NCI-H82 (cell line): ENCODE data around the gene COG7.
"Not testable (repeated sequence)": the region's sequence is repeated elsewhere in the genome, so short reads cannot be mapped to it uniquely, and the experiment has no call there.

Experiments used
- DNase-seq: peaks from one replicate; lab custom pipeline; 2025; lab: John Stamatoyannopoulos, UW

The COG7 gene

DNA sequence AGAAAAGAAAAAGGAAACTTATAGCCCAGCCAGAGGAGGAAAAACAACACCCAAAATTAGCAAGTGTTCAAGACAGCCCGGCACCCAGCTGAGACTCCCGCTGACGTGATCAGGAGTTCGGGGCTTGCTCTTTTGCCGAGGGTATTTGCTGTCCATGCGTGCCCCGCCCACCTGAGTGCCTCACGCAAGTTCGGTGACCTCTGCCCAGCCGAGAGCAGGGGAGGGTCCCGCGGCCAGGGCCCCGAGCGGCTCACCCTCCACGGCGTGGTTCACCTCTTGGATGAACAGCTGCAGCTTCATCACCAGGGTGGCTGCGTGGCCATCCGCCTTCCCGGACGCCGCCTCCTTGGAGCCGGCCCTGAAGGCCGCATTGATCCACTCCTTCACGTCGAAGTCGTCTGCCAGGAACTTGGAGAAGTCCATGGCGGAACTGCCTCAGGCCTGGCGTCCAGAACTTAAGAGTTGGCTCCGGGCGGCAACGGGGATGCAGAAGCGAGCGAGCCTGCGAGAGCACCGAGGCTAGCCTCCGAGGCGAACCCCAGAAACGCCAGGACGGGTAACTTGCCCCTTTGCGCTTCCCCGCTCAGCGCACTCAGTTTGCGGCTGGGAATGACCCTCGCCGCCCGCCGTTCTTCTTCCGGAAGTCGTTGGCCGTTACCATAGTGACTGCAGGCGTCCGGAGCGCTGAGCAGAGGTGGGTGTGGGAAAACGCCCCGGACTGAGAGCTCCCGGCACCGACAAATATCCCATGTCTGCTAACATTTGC, at the start of gene COG7:
Gene COG7 (minus strand): TSS at position 618 of the 766 bp plus-strand sequence. CDS start 195 bp downstream, at position 423.
- peak; percentile 85 for DNase-seq

DNA sequence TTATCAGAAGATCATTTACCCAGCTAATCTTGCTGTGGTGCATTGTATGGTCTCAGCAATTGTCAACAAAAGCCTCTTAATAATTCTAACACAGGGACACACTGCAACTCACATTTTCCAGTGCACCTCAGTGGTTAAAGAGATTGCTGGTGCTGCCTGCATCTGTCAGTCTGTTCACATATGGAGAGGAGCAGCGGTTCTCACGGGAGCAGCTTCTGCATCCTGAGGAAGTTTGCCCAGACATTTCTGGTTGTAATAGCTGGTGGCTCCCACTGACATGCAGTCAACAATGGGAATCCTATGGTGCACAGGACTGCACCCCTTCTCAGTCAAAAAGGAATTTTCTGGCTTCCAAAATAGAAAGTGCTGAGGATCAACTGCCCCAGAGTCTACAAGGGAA, 49.5 kb upstream of the COG7 start:
- no peak for DNase-seq

DNA sequence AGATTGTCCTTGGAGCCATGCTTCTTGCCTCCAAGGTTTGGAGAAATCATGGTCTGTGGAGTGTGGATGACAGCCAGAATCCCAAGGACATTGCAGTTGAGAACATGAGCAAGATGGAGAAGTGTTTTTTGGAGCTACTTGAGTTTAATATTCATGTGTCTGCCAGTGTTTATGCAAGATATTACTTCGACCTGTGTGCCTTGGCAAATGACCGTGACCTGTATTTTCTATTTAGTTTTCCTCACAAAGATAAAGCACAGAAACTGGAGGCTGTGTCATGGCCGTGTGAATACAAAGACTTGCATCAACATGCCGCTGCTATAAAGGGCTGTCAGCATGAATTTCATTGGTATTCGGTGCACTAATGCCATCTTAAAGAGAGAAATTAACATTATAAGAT, 48.3 kb upstream of the COG7 start:
- DNase-seq, result no peak

DNA sequence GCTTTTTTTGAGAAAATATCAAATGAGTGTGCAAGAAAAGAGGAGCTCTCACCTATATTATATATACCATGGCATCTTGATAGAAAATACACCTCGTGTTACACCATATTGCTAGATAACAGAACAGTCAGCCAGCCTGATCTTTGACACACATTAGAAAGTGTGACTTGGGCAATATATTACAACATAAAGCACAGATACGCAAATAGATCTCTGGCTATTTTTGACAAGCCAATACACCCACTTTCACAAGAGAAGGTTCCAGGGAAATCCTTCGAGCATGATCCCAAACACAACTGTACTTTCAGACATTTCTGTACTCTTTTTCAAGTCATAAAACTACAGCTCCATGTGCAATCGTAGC, 47.9 kb upstream of the COG7 start:
- DNase-seq, result no peak

DNA sequence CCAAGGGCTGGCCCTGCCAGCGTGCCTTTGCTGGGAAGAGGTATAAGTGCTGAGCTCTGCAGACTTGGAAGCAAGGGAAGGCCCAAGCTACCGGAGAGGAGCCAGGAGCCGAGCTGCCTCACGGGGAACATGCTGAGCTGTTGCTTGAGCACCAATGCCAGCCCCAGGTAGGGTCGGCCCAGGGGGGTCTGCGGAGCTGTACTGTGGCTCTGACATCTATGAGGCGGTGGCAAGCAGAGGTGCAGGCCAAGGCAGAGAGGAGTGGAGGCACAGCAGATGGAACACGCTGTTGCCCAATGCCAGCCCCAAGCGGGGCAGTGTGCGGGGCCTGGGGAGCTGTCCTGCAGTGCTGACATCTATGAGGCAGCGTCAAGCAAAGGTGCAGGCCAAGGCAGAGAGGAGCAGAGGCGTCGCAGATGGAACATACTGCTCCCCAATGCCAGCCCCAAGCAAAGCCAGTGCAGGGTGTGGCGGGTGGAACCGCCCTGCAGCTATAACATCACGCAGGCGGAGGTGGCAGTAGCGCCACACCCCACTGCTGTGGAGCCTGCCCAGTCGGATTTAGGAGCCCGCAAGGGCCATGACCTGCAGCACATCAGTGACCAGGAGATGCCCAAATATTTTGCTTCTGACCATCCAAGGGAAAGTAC, 47.3 kb upstream of the COG7 start:
- DNase-seq, result no peak

DNA sequence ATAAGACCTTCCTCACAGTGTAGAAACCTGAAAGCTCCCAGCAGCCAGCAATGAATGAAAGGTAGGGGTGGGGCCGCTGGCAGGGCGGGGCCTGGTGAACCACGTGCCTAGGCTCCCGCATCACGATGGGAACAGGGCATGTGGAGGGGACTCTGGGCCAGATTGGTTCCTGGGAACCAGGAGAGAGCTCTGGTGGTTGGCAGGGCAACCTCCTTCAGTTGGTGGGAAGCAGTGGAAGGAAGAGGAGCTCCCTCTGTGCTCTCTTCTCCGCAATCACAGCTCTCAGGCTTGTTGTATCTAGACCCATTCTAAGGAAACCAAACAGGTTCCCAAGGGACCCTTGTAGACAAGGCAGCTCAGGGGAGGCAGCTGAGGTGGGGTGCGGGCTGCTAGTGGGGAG, 46.8 kb upstream of the COG7 start:
- DNase-seq, result no peak

DNA sequence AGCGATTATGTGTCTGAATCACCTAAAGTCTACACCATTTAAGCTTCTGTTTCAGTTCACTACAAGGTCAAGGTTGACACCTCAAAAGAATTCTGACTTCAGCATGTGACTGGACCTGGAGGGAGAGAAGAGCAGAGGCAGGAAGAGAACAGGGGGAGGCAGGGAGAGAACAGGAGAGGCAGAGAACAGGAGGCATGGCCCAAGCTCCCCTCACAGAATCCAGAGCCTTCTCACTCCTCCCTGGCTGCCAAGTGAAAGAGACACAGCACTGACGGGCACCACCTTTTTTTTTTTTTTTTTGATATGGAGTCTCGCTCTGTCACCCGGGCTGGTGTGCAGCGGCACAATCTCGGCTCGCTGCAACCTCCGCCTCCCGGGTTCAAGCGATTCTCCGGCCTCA, 45.9 kb upstream of the COG7 start:
- DNase-seq, result no peak

DNA sequence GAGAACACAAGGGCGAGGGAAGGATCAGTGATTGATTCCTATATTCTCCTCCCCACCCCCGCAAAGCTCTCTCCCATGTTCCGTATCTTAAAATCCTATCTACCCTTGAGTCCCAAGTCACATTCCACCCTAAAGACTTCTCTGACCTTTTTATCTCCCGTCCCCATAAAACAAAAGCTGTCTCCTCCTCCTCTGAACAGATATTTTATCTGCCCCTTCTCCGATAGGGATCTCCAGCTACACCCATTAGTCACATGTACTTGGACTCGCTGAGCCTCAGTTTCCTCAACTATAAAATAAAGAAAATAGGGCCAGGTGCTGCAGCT, 44.5 kb upstream of the COG7 start:
- no peak for DNase-seq

DNA sequence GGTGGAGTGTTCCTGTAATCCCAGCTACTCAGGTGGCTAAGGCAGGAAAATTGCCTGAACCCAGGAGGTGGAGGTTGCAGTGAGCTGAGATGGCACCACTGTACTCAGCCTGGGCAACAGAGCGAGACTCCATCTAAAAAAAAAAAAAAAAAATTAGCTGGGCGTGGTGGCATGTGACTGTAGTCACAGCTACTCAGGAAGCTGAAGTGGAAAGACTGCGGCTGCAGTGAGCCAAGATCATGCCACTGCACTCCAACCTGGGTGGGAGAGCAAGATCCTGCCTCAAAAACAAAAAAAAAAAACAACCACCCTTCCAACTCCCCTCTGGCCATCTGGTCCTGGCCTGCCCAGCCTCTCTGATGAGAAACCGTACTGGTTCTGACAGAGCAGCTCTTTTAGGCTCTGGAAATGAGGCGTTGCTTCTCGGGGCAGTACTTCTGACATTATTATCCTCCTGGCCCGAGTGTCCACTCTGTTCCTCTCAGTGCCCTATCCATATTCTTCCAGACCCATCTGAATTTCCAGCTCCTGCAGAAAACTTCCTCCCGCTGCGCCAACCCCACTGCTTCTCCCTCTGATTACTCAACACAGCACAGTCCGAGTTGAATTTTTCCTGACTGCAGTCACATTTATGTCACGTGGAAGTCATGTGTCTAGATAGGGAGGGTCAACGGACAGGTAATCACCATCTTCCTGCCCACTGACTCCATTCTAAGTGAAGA, 44.0 kb upstream of the COG7 start:
- no peak for DNase-seq

DNA sequence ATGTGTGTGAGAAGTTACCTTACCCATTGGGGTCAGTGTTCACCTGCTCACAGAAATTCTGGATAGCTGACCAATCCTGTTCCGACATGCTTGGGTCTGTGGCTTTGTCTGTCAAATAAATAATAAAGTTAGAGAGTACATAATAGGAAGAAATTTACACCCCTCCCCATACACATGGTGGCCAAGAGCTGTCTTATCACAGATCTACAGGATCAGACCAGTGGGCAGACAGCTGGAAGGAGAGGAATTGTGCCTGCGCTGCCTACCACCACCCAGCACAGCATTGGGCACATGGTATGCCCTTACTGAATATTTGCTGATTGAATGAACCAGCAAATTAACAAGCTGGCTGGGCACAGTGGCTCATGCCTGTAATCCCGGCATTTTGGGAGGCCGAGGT, 42.7 kb upstream of the COG7 start:
- no peak for DNase-seq

DNA sequence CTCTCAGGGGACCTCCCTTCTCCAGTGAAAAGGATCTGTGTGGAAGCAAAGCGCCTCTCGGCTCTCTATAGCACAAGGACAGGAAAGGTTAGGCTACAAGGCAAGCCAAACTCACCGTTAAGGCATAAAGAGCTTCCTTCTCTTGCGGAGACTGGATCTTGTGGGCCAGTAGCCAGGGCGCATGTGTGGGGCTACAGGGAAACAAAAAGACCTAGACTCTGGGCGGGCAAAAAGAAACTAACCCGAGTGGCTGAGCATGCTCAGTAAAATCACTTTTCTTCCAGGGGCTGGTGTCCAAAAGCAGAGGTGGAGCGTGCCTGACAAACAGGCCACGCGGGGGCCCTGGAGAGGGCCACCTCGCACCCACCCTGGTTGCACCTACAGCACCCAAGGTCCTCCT, 41.2 kb upstream of the COG7 start:
- no peak for DNase-seq

DNA sequence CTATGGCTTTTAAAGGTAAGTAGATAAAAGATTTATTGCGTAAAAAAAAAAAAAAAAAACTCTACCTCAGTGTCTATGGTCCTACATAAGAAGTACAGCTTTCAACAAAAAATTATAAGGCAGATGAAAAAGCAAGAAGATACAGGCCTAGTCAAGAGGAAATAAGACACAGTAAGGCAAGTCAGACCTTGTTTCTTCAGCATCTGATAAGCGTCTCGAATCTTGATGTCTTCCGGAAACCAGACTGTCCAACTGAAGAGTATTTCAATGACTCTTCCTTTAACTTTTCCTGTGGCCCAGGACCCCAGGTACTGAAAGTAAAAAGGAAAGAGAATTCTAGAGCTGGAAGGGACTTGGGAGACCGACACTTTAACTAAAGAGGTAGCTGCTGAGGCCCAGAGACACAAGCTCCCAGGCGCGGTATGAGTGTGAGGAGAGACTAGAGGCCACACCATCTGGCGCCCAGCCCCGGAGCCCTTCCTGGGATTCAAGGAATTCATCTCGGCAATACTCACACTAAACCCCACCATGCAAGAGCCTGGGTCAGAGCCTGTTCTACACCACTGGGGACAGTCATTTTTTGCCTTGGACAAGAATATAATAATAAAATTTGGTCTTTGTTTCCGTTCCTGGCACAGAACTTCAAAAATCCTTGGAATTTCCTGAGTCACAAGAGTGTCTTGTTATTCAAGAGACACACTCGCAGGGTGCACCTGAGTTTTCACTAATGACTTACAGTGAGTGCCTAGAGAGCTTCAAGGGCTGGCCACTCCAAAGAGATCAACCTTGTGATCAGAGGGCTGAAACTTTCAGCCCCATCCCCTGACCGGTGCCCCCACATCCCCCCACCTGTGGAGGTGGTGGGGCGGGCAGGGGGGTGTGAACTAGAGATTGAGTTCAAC, 38.8 kb upstream of the COG7 start:
- DNase-seq, result no peak

DNA sequence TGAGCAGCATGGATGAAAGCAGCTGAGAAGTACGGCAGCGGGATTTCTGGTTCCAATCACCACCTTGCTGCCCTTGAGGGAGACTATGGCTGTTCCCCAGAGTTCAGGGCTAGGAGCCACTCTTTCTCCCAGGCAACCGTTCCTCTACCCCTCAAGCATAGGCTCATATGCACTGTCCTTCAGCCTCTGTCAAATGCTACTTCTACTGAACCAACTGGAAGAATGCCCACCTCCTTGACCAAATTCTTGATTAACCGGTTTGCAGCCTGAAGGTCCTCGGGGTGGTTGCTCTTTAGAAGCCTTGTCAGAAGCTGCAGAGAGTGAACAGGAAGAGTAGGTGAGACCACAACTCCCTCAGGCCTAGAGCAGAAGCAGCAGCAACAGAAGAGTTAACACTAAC, 33.5 kb upstream of the COG7 start:
- no peak for DNase-seq

DNA sequence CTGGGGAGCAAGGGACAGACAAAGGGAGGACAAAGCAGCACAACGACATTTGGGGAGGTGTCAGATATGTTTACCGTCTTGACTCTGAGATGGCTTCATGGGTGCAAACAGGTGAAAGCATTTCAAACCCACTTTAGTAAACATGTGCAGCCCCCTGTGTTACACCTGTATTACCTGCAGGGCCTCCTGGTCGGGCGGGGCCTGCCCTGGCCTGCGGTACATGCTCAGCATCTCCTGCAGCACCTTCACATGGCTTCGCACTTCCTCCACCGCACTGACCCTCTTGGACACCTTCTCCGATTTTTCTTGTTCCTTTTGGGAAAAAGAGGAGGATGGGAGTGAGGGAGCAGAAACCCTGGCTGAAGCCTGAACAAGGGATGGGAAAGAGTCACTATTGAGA, 32.9 kb upstream of the COG7 start:
- no peak for DNase-seq

DNA sequence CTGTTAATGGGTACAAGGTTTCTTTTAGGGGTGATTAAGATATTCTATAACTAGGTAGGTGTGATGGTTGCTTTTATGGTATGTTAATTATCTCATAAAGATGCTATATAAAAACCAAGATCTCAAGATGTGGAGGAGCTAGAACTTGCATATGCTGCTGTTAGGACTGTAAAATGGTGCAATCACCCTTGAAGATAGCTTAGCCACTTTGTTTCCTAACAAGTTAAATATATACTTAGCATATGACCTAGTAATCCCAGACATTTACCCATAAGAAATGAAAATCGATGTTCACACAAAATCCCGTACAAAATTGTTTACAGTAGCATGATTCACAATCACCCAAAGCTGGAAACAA, 32.2 kb upstream of the COG7 start:
- DNase-seq, result no peak

DNA sequence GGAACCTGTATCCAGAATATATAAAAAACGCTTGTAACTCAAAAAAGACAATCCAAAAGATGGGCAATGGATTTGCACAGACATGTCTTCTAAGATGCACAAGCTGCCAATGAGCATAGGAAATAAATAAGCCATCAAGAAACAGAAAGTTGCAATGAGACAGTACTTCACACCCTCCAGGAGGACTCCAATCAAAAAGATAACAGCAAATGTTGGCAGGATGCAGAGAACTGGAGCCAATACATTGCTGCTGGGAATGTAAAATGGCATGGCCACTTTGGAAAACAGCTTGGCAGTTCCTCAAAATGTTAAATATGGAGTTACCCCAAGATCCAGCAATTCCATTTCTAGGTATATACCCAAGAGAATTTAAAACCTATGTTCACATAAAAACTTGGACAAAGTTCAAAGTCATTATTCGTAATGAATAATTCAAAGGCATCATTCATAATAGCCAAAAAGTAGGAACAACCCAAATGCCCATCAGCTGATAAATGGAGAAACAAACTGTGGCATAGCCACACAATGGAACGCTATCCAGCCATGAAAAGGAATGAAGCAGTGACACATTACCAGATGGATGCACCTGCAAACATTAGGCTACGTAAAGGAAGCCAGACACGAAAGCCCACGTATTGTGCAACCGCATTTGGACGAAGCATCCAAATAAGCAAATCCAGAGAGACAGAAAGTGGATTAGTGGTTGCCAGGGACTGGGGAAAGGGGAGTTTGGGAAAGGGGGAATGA, 31.7 kb upstream of the COG7 start:
- no peak for DNase-seq

DNA sequence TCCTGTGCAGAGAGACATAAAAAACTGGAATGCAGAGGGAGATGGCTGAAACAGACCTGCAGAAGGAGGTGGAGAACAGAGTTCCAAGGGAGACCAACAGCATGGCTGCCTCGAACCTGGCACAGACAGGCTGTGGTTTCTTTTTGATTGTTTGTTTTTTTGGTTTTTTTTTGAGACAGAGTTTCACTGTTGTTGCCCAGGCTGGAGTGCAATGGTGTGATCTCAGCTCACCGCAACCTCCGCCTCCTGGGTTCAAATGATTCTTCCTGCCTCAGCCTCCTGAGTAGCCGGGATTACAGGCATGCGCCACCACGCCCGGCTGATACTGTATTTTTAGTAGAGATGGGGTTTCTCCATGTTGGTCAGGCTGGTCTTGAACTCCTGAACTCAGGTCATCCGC, 30.5 kb upstream of the COG7 start:
- DNase-seq, result not testable (repeated sequence)

DNA sequence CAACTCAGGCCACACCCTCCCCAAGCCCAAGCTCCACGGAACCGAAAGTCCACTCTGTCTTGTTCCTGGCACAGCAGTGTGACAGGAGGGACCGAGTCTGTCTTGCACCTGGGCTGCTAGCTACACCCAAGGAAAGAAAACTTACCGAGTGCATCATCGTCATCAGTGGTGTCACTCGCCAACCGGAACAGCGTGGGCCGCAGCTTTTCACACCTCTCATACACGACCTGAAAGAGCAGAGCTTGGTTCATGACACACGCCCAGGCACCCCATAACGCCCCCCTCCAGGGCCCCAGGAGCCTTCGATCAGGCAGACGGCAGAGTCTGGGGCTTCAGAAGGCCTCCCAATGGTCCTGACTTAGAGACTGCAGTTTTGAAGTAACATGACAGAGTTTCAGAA, 29.8 kb upstream of the COG7 start:
- no peak for DNase-seq

DNA sequence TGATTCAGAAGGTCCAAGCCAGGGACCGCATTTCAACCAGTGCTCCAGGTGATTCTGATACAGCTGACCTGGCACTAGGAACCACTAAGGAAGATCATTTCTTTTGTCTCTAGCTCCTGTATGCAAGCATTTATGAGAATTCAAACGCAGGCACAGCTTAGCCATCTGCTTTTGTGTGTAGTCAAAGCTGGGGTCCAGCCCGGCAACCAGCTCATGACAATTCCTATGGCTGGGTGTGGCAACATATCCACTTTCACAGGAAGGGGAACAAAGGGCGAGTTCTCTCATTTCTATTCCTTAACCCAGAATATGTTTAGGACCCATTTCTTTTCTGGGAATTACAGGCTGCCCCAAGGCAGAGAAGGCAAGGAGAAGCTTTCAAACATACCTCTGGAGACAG, 27.3 kb upstream of the COG7 start:
- no peak for DNase-seq

DNA sequence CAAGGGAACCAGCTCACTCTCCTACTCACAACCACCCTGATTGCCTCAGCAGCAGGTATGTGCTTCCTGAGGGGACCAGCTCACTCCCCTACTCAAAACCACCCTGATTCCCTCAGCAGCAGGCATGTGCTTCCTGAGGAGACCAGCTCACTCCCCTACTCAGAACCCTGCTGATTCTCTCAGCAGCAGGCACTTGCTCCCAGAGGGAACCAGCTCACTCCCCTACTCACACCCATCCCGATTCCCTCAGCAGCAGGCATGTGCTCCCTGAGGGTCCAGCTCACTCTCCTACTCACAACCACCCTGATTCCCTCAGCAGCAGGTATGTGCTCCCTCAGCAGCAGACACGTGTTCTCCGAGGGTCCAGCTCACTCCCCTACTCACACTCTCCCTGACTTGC, 26.1 kb upstream of the COG7 start:
- DNase-seq, result no peak

DNA sequence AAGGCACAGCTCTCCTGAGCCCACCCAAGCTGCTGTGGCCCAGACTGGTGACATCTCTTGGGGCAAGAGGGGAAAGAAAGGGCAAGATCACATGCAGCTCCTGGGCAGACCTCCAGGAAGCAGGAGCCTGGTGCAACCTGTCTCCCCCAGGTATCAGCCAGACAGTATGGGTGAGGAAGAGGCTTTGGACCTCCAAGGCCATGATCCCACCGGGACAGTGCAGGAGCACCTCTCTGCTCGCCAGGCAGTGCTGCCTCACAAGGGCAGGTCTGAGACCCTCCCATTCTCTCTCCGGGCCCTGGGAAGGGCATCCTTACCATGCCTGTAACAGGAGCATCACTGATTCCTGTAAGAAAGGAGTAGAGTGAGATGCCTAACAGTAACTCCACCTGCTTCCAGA, 25.6 kb upstream of the COG7 start:
- DNase-seq, result no peak

DNA sequence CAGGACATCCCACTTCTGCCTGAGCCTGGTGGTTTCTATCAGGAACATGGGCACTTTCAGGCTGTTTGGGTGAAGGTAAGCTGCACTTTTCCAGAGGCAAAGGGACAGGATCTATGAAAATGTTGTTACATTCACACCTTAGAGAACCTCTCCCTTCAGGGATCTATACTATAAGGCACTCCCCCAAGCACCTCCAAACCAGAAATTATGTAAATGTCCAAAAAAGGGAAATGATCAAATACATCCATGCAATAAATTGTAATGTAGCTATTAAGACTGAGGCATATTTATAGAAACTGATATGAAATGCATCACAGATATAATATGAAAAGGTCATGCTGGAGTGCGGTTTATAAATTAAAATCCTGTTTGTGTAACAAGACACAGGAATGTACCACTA, 23.3 kb upstream of the COG7 start:
- no peak for DNase-seq
